Suprapubic skin (tissue), 4 donors: Measurements from ENCODE around the gene FCER2. TPM values are rescaled to one million over a fixed set of nuclear protein-coding genes. Genes with fewer than 3 reads are reported as not detected.

Experiments used
- DNase-seq, 2 donors: peaks; one replicate each; pipeline ENCODE4 v3.0.0-alpha.2; 2019; ENCODE audit warnings: low spot score in 2 of 2
- H3K27ac ChIP-seq: fragments of 200-600 bp; sonication (generic); one replicate; pipeline ENCODE4 v1.5.1; 2019
- H3K27me3 ChIP-seq: fragments of 200-600 bp; sonication (generic); one replicate; pipeline ENCODE4 v1.5.1; 2019
- H3K36me3 ChIP-seq: fragments of 200-600 bp; sonication (generic); one replicate; pipeline ENCODE4 v1.5.1; 2019
- H3K4me1 ChIP-seq: fragments of 200-600 bp; sonication (generic); one replicate; pipeline ENCODE4 v1.5.1; 2019
- H3K4me3 ChIP-seq: fragments of 200-600 bp; sonication (generic); one replicate; pipeline ENCODE4 v1.5.1; 2019; ENCODE audit warnings: mild to moderate bottlenecking
- H3K9me3 ChIP-seq: fragments of 200-600 bp; sonication (generic); one replicate; pipeline ENCODE4 v1.5.1; 2019
- EP300 ChIP-seq: sonication (generic); formaldehyde crosslinking; IDR thresholded peaks from one replicate; pipeline ENCODE4 v1.6.1; 2017; ENCODE audit warnings: antibody characterized with exemption
- POLR2A ChIP-seq, 2 donors: fragments of 450-650 bp; IDR thresholded peaks; one replicate each; pipeline ENCODE4 v1.6.1; 2017; ENCODE audit warnings: antibody characterized with exemption in 2 of 2, mild to moderate bottlenecking in 2 of 2, moderate library complexity in 2 of 2
- POLR2AphosphoS5 ChIP-seq, 3 donors: sonication (generic); formaldehyde crosslinking; IDR thresholded peaks; one replicate each; pipeline ENCODE4 v1.6.1; 2017; ENCODE audit warnings: antibody characterized with exemption in 3 of 3
- WGBS: methylation state at CpG from one replicate; pipeline ENCODE4 v1.1.5; 2018; 5-methylcytosine and 5-hydroxymethylcytosine counted together
- total RNA-seq, 4 donors: library from RNA; depleted of rRNA; stranded (reverse); fragments of >200 nt; gene quantifications; one replicate each; pipeline ENCODE4 v1.1.0, GENCODE V29; 2016
- TF ChIP-seq, protein P1 (sequence below), 2 donors: fragments of 200-600 bp in 1 of 2; fragments of 450-650 bp in 1 of 2; sonication (generic) in 1 of 2; IDR thresholded peaks; one replicate each; pipeline ENCODE4 v1.5.1; 2016 to 2019; ENCODE audit warnings: antibody characterized with exemption in 2 of 2, mild to moderate bottlenecking in 1 of 2, moderate library complexity in 1 of 2

The FCER2 gene
- total RNA-seq, 4 donors from 2014 or later = not detected

DNA sequence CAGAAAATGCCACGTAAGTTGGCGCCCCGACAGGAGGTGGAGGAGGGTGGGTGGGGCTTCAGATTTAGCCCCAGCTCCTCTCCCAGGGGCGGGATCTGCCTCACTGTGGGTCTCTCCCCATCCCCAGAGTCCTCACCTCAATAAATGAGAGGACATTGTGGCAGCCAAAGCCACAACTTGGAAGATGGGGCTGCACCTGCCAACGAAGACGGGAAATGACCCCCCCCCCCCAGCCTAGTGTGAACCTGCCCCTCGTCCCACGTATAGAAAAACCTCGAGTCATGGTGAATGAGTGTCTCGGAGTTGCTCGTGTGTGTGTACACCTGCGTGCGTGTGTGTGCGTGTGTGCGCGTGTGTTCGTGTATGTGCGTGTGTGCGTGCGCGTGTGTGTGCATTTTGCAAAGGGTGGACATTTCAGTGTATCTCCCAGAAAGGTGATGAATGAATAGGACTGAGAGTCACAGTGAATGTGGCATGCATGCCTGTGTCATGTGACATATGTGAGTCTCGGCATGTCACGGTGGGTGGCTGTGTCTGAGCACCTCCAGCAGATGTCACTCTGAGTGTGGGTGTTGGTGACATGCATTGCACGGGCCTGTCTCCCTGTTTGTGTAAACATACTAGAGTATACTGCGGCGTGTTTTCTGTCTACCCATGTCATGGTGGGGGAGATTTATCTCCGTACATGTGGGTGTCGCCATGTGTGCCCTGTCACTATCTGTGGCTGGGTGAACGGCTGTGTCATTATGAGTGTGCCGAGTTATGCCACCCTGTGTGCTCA lies 22.8 kb downstream of the FCER2 start:
- H3K27ac ChIP-seq = no peak overlapping the region
- WGBS = 37% methylated on average over 19 of the region's 30 CpGs
- no peak overlapping the region for H3K4me3 ChIP-seq
- H3K36me3 ChIP-seq = peaks cover 22% of the 10 kb centered on the region
- H3K4me1 ChIP-seq = peaks cover 35% of the 10 kb centered on the region
- H3K27me3 ChIP-seq = peaks cover 16% of the 10 kb centered on the region
- DNase-seq = no peak
- no peak for TF ChIP-seq EP300
- TF ChIP-seq POLR2A (IDR thresholded peaks at IDR 0.05) = no peak
- no peak for TF ChIP-seq POLR2AphosphoS5 (IDR thresholded peaks at IDR 0.05)
- TF ChIP-seq, protein P1, sequence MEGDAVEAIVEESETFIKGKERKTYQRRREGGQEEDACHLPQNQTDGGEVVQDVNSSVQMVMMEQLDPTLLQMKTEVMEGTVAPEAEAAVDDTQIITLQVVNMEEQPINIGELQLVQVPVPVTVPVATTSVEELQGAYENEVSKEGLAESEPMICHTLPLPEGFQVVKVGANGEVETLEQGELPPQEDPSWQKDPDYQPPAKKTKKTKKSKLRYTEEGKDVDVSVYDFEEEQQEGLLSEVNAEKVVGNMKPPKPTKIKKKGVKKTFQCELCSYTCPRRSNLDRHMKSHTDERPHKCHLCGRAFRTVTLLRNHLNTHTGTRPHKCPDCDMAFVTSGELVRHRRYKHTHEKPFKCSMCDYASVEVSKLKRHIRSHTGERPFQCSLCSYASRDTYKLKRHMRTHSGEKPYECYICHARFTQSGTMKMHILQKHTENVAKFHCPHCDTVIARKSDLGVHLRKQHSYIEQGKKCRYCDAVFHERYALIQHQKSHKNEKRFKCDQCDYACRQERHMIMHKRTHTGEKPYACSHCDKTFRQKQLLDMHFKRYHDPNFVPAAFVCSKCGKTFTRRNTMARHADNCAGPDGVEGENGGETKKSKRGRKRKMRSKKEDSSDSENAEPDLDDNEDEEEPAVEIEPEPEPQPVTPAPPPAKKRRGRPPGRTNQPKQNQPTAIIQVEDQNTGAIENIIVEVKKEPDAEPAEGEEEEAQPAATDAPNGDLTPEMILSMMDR (IDR thresholded peaks at IDR 0.05) = no peak
- no peaks in the 10 kb centered on the region for H3K9me3 ChIP-seq

DNA sequence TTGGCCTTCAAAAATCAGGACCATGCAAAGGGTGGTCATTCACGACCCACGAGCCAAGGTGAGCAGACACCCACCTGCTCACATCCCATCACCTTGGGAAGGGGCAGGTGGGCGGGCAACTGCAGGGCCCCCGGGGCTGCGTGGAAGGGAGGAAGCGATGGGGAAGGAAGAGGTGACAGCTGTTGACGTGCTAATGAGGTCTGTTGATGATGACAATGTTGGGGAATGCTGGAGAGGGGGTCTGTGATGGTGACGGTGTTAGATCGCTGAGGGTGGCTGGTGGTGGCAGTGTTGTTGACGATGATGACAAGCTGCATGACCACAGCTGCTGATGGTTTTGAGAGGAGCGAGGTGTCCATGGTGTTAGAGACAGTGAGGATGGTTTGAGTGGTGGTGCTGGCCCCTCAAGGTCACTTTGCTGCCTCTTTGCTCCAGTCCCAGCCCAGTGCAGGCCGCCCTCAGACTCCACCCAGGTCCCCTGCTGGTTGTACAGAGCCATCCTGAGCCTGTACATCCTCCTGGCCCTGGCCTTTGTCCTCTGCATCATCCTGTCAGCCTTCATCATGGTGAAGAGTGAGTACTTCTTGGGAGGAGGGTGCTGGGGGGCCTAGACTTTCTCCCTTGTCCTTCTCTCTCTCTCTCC lies 24.1 kb downstream of the FCER2 start:
- 50% methylated on average over 12 of the region's 12 CpGs for WGBS
- Histone ChIP-seq H3K27ac (no peak overlapping the region), H3K9me3 (no peaks in the 10 kb centered on the region), H3K36me3 (peaks cover 8% of the 10 kb centered on the region), H3K4me3 (no peak overlapping the region), H3K27me3 (peaks cover 16% of the 10 kb centered on the region), H3K4me1 (peaks cover 36% of the 10 kb centered on the region)
- TF ChIP-seq POLR2AphosphoS5 (IDR thresholded peaks at IDR 0.05) (no peak), EP300 (no peak), POLR2A (IDR thresholded peaks at IDR 0.05) (no peak)
- TF ChIP-seq, protein P1 (IDR thresholded peaks at IDR 0.05) = no peak
- no peak for DNase-seq

DNA sequence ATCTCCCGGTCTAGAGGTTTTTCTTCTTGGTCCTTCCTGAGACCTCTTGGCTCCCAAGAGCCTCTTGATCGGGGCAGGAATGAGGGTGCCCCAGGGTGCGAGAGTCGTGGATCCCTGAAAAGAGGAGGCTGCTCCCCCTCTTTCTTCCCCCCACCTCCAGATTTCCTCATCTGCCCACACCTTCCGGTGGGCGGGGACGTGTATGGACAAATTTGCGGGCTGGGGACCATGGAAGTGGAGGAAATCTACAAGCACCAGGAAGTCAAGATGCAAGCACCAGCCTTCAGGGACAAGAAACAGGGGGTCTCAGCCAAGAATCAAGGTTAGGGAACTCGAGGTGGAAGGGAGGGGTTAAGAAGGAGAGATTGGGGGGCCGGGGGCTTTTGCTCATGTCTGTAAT lies 25.1 kb downstream of the FCER2 start, which contains the start of gene MCEMP1:
Gene MCEMP1, plus strand, starts transcription at position 237 of the 400 bp plus-strand sequence. Its CDS starts 31 bp downstream, at position 268.
- Histone ChIP-seq H3K4me3 (no peak within 1 kb of the TSS), H3K27me3 (peaks cover 24% of the 10 kb centered on the region), H3K27ac (no peak within 1 kb of the TSS), H3K4me1 (peaks cover 30% of the 10 kb centered on the region), H3K36me3 (no peaks in the 10 kb centered on the region), H3K9me3 (no peaks in the 10 kb centered on the region)
- no peak for DNase-seq
- WGBS = 39% methylated on average over 10 of the region's 10 CpGs
- TF ChIP-seq POLR2AphosphoS5 (IDR thresholded peaks at IDR 0.05) (no peak), POLR2A (IDR thresholded peaks at IDR 0.05) (no peak), EP300 (no peak)
- TF ChIP-seq, protein P1 (IDR thresholded peaks at IDR 0.05) = no peak

DNA sequence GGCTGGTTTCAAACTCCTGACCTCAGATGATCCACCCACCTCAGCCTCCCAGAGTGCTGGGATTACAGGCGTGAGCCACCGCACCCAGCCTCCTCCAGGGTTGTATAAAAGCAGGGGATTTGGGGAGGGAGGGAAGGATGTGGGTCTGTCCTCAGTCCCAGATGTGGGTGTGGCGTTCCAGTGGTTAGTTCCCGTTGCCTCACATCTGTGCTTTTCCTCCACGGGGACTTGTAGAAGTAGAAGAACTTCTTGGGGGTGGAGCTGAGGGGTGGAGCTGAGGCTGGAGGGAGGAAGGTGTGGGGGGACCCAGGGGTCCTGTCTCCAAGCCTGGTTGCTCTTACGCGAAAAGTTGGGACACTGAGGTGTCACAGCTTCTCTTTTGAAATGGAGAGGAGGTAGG lies 25.6 kb downstream of the FCER2 start:
- no peak for TF ChIP-seq EP300
- TF ChIP-seq, protein P1 (IDR thresholded peaks at IDR 0.05) = no peak
- no peak for TF ChIP-seq POLR2AphosphoS5 (IDR thresholded peaks at IDR 0.05)
- Histone ChIP-seq H3K27ac (no peak overlapping the region), H3K4me3 (no peak overlapping the region), H3K4me1 (peaks cover 25% of the 10 kb centered on the region), H3K9me3 (no peaks in the 10 kb centered on the region), H3K27me3 (peaks cover 29% of the 10 kb centered on the region), H3K36me3 (no peaks in the 10 kb centered on the region)
- WGBS = 44% methylated on average over 7 of the region's 7 CpGs
- no peak for DNase-seq
